ENCODE data around the gene EMILIN1. TPM values are rescaled to one million over a fixed set of nuclear protein-coding genes. Genes with fewer than 3 reads are reported as not detected.
"Not testable (repeated sequence)": the region's sequence is repeated elsewhere in the genome, so short reads cannot be mapped to it uniquely, and the experiment has no call there.

The EMILIN1 gene
- total RNA-seq, 1 donor from 2014 or later: 1.4 TPM

DNA sequence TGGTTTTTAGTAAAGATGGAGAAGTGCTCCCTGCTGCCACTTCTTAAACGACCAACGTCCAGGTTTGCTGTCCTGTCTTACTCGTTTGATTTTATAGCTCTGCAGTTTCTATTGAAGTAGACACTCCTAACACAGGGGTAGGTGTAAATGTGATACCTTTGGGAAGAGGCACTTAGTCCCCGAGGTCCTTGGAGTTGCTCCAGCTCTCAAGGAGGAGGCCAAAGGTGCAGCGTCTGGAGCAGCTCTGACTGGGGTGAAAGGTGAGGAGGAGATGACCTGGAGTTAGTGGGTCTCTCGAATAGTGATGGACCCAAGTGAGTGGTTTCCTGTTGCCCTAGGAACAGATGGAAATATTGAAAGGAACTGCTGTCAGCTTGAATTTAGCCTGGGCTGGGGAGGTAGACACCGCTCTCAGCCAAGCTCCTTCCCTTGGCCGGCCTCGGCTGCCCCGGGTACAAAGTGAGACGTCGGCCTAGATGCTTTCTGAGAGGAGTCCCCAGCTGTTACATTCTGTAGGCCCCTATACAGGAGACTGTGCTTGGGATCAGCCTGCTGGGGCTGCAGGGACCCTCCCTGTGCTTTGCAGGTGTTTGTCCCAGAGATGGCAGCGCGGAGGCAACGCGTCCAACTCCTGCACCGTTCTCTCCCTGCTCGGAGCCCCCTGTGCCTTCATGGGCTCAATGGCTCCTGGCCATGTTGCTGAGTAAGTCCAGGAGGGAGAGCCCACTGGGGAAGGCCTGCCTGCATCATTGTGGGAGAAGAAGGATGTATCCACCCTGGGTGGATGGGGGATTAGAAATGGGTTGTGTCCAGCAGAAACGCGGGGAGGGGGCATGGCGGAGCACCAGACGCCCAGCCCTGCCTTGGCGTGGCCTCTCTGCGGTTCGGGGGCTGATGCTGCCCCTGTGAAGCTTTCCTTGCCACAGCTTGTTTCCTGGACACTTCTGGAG, 13.6 kb downstream of the EMILIN1 start:
- intact Hi-C loops (cut with micrococcal nuclease): no loop called here

DNA sequence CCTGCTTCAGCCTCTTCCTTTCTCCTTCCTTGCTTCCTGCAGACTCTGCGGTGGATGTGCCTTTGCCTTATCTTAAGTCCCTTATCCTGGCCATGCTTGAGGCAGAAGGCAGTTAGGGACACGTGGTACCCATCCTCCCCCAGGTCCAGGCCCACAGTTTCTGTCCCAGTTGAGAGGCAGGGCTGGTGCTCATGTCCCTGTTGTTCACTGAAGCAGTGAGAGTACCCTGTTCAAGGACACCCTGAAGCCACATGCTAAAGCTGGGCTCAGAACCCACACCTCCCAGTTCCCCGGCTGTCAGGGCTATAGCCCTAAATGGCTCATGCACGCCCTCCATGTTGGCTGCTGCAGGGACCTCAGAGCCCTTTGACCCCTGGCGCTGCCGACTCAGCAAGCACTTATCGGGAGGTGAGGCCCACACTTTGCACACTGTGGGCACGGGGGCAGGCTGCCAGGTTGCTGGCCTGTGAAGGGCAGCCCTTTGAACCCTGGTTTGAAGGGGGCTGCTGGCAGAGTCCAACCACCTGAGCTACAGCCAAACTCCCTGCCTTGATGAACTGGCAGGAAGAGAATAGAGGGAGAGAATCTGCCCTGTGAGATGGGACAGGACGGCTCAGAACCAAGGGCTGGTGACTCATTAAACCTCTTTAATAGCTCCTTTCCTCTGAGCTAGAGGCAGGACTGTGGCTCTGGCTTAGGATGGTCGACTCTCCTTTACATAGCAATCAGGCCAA, 14.4 kb downstream of the EMILIN1 start:
- intact Hi-C loops (cut with micrococcal nuclease): no loop called here

DNA sequence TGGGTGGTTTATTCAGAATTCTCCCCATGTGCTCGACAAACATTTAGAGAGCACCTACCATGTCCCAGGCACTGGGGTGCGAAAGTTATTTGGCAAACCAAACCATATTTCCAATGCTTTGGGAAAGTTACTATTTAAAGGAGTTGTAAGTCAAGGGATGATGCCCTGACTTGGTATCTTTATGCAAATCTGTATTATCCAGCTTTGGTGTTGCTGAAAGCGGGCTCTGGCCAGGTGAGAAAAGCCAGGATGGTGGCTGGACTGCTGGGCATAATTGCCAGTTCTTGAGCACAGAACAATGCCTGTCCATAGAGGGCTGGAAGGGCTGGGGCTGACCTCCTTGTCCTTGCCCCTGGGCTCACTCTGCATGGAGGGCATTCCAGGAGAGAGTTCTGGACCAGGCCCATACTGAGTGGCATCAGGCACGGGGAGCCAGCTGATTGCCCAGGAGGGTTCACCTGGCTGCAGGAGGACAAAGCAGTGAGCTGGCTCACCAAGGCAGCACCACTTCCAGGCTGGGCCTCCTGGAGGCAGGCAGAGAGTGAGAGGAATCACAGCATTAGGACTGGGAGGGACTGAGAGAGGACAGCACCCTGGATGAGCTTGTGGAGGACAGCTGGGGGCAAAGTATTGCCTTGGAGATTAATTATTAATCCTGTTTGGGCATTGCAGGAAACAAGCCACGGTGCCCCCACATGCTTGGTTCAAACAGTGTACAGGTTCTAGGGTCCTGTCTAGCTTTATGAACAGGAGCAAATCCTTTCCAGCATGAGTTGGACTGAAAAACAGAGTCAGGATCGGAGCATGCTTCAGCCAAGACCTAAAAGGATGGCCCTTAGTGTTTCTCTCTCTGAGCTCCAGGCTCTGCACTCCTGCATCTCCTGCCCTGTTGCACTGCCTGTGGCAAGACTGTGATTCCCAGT, 15.3 kb downstream of the EMILIN1 start:
- intact Hi-C loops (cut with micrococcal nuclease): no loop called here

DNA sequence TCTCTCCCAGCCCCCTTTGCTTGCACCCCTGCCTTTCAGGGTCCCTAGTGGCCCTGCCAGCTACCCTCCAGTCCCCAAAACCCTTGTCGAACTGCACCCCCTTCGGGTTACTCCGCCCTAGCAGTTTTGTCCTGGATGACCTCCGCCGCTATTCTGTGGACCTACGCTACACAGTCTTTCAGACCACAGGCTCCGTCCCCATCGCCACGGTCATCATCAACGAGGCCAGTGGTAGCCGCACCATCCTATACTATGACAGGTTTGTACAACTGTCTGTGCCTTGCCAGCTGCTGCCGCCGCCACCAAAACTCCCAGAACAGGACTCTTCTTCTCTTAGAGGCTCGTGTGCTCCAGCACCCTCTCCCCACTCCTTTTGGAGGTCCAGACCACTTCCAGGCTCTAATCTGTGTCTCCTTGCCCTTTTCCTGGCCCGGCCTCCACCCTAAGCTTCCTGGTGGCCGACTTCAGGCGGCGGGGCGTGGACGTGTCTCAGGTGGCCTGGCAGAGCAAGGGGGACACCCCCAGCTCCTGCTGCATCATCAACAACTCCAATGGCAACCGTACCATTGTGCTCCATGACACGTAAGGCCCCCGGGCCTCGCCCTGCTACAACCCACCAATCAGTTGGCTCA, 16.1 kb downstream of the EMILIN1 start:
- intact Hi-C loops (cut with micrococcal nuclease): no loop called here

DNA sequence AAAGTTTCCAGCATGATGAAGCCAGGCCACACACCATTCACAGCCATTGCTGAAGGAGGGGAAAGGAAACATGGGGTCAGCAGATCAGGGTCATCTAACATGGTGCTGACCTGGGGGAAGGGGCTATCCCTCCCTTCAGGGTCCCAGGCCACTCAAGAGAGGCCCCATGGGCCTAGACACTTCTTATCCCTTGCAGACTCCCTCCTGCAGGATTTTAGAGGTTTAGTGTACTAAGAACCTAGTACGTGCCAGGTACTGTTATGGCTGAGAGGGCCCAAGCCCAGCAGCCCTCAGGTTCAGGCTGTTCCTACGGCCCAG, 17.0 kb downstream of the EMILIN1 start:
- intact Hi-C loops (cut with micrococcal nuclease): no loop called here

DNA sequence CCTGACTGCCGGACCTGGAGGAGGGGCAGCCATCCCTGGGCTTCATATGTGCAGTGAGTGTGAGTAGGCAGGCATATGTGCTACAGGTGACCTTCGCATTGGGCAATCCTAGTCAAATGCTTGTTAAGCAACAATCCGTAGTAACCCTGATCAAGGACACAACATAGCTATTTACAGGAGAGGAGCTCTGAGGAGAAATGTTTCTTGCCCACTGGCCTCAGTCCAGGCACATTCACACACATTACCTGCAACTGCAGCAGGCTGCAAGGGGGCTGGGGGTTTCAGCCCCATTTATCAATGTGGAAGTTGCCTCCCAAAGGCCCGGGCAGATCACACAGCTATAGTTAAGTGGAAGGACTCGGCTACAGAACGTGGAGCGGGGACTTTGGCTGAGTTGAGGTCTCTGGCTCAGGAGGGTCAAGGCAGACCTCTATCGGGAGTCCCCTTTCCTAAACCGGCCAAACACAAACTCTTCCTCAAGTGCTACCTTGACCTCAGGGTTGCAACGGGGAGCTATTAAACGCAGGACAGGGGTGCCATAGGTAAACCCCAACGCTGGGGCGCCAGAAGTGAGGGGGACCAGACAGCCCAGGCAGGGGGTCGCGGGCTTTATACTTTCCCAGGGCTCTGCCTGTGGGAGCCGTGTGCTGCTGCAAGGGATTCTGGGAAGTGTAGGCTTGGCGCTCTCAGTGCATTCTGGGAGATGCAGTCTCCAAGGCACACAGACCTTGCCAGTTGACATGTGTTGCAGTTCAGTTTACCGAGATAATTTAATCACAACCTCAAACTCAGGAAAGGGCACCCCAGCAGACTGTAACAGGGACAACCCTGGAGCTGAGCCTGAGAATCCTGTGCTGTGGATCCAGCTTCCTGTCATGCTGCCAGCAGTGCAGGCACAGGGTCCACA, 17.6 kb downstream of the EMILIN1 start:
- intact Hi-C loops (cut with micrococcal nuclease): loop anchor here (1.0 kb wide), 5 partner anchors 10 to 260 kb away; partner anchors contain the start of genes ABHD1, GTF3C2, KHK and PREB

DNA sequence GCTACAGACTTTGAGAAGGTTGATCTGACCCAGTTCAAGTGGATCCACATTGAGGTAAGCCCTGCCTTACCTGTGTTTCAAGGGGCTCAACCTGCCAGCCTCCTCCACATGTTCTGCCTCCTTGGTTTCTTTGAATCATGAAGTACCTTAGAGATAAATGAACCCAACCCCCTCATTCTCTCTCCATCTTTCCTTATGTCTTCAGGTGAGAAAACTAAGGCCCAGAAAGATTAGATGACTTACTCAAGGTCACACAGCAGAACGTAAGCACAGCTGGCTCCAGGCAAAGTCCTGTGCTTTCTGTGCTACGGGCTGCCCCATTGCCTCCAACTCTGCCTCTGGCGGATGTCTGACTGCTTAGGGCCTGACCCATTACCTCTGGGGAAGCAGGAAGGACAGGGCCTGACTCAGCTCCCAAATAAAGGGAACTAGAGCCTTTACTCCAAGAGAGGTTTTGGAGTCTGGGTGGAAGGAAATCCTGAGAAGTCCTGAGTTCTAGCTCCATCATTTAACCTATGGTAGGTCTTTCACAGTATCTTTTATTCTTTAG, 18.4 kb downstream of the EMILIN1 start:
- intact Hi-C loops (cut with micrococcal nuclease): loop anchor here (1.0 kb wide), 5 partner anchors 11 to 259 kb away; partner anchors contain the start of genes ABHD1, GTF3C2, KHK and PREB

DNA sequence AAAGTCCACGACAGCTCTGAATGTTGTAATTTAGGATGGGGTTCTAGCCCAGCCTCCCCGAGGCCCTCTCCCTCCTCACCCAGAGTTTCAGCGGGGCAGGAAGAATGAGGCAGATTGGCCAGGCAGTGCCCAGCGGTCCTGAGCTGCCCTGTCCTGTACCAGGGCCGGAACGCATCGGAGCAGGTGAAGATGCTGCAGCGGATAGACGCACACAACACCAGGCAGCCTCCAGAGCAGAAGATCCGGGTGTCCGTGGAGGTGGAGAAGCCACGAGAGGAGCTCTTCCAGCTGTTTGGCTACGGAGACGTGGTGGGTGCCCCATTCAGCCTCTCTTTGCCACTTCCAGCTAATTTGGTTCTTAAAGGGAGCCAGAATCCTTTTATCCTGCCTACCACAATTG, 18.9 kb downstream of the EMILIN1 start:
- intact Hi-C loops (cut with micrococcal nuclease): no loop called here

DNA sequence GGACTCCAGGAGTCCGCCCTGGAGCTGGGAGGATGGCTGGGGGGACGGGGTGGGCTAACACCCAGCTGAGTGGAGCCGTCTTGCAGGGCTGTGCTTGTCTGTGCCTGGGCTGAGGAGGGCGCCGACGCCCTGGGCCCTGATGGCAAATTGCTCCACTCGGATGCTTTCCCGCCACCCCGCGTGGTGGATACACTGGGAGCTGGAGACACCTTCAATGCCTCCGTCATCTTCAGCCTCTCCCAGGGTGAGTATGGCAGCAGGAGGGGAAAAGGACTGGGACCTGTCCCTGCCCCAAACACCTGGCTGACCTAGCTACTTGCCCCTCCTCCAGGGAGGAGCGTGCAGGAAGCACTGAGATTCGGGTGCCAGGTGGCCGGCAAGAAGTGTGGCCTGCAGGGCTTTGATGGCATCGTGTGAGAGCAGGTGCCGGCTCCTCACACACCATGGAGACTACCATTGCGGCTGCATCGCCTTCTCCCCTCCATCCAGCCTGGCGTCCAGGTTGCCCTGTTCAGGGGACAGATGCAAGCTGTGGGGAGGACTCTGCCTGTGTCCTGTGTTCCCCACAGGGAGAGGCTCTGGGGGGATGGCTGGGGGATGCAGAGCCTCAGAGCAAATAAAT, 21.0 kb downstream of the EMILIN1 start:
- intact Hi-C loops (cut with micrococcal nuclease): no loop called here

DNA sequence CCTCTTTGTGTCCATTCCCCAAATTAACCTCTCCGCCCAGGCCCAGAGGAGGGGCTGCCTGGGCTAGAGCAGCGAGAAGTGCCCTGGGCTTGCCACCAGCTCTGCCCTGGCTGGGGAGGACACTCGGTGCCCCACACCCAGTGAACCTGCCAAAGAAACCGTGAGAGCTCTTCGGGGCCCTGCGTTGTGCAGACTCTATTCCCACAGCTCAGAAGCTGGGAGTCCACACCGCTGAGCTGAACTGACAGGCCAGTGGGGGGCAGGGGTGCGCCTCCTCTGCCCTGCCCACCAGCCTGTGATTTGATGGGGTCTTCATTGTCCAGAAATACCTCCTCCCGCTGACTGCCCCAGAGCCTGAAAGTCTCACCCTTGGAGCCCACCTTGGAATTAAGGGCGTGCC, 21.6 kb downstream of the EMILIN1 start:
- intact Hi-C loops (cut with micrococcal nuclease): no loop called here

DNA sequence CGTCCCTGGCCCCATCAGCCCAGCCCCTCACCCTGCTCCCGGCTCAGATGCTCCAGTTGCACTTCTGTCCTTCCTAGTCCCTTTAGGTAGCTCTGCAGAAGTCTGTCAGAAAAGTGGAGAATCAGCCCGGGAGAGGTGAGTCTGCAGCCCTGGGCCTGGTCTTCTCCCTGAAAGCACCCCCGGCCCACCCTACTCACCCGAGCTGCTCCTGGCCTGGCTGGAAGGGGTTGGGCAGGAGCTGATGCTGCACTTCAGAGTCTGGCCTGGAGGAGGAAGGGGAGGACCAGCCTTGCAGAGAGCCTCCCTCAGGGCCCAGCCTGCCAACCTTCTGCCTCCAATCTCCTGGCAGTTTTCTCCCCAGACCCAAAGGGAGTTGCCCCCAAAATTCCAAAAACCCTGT, 23.9 kb downstream of the EMILIN1 start:
- intact Hi-C loops (cut with micrococcal nuclease): no loop called here

DNA sequence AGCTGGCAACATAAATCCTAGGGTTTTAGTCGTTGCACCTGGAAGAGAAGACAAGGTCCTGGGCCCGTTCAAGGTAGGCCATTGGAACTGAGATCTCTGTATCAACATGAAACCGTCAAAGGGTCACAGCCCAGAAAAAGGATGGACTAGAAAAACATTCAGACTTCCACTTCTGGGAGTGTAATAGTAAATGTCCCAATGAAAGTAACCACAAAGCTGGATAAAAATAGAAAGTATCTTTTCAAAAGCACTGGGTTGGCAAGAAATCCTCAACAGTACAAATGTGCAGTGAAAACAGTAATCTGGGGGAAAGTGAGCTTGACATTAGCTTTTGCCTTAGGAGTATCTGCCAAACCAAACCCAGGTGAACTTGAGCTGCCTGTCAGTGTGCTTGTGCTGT, 27.6 kb downstream of the EMILIN1 start:
- intact Hi-C loops (cut with micrococcal nuclease): no loop called here

DNA sequence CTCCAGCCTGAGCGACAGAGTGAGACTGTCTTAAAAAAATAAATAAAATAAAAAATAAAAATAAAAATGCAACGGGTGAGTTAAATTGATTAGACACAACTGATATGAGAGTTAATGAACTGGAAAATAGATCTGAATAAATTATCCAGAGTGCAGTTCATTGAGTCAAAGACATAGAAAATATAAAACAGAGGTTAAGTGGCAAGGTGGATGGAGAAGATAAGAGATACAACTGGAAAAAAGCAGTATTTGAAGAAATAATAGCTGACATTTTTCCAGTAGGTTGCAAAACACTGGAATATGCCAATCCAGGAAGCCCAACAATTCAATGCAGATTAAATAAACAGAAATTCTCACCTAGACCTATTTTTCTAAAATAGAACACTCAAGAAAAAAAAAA, 29.8 kb downstream of the EMILIN1 start:
- intact Hi-C loops (cut with micrococcal nuclease): no loop called here

DNA sequence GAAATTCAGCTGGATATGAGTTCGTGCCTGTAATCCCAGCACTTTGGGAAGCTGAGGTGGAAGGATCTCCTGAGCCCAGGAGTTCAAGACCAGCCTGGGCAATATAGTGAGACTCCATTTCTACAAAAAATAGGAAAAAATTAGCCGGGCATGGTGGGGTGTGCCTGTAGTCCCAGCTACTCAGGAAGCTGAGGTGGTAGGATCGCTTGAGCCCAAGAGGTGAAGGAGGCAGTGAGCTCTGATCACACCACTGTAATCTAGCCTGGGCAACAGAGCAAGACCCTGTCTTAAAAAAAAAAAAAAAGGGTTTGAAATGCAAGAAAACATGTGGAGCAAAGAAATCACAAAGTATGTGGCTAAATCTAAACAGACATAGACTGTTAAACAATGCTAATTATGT, 30.7 kb downstream of the EMILIN1 start:
- intact Hi-C loops (cut with micrococcal nuclease): no loop called here

DNA sequence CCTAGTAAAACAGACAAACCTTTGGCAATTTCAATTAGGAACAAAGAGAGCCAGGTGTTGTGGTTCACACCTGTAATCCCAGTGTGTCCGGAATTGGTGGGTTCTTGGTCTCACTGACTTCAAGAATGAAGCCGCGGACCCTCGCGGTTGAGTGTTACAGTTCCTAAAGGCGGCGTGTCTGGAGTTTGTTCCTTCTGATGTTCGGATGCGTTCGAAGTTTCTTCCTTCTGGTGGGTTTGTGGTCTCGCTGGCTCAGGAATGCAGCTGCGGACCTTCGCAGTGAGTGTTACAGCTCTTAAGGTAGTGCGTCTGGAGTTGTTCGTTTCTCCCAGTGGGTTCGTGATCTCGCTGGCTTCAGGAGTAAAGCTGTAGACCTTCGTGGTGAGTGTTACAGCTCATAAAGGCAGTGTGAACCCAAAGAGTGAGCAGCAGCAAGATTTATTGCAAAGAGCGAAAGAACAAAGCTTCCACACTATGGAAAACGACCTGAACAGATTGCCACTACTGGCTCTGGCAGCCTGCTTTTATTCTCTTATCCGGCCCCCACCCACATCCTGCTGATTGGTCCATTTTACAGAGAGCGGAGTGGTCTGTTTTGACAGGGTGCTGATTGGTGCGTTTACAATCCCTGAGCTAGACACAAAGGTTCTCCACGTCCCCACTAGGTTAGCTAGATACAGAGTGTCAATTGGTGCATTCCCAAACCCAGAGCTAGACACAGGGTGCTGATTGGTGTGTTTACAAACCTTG, 32.4 kb downstream of the EMILIN1 start:
- intact Hi-C loops (cut with micrococcal nuclease): not testable (repeated sequence)

DNA sequence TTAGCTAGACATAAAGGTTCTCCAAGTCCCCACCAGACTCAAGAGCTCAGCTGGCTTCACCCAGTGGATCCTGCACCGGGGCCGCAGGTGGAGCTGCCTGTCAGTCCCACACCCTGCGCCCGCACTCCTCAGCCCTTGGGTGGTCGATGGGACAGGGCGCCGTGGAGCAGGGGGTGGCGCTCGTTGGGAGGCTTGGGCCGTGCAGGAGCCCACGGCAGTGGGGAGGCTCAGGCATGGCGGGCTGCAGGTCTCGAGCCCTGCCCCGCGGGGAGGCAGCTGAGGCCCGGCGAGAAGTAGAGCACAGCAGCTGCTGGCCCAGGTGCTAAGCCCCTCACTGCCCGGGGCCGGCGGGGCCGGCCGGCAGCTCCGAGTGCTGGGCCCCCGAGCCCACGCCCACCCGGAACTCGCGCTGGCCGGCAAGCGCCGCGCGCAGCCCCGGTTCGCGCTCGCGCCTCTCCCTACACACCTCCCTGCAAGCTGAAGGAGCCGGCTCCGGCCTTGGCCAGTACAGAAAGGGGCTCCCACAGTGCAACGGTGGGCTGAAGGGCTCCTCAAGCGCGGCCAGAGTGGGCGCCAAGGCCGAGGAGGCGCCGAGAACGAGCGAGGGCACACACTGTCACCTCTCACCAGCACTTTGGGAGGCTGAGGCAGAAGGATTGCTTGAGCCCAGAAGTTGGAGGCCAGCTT, 33.1 kb downstream of the EMILIN1 start:
- intact Hi-C loops (cut with micrococcal nuclease): not testable (repeated sequence)

DNA sequence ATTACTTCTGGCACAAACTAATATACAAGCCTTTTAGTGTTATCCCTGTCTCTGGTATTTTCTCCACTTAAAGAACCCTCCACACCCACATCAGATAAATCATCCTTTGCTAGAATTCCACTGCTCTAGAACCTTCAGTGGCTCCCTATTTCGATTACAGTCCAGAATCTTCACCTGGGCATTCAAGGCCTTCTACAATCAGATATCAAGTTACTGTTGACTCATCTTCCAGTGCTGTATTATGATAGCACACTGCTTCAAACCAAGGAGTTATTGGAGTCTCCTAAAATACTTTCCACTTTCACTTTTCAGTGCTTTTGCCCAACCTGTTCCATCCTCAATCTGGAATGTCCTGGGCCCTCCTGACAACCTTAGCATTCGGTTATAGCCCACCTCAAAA, 37.1 kb downstream of the EMILIN1 start:
- intact Hi-C loops (cut with micrococcal nuclease): no loop called here
